Colon (tissue), 2 donors: Measurements from ENCODE around the gene LACTBL1.
"Not testable (repeated sequence)": the region's sequence is repeated elsewhere in the genome, so short reads cannot be mapped to it uniquely, and the experiment has no call there.

Source experiments
- FAIRE-seq: peaks from 2 replicates; lab custom pipeline; 2012; peaks lifted over from hg19 to GRCh38; lab: Jason Lieb, UNC
- donor health status: control.
- donor health status: control.

Gene LACTBL1

DNA sequence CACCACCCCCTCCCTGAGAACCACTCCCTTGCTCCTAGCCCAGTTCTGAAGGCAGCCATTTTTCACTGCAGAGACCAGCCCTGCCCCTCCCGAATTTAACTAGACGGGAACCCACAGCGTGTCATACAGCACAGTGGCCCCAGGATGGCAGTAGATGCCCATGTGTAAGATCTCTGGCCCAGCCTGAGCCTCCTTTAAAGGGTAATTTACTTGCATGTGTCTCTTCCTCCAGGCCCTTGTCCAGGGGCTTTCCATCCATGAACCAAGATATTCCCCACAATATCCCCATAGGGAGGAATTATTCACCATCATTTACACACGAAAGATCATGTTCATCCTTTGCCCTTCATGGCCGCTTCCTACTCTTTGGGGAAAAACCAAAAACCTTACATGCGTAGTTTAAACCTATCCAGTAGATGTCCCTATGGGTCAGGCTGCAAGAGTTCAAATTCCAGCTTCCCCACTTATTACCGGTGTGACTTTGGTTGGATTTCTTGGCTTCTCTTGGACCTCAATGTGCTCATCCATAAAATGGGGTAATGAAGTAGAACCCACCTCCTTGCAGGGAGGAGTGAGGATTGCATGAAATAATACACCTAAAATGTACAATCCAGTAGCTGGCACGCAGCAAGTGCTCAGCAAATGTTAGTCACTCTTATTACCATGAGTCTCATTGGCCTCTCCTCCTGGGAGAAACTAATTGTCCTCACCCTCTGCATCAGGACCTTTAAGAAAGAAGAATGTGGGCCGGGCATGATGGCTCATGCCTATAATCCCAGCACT lies 4.0 kb upstream of the LACTBL1 start:
- FAIRE-seq, result no peak

DNA sequence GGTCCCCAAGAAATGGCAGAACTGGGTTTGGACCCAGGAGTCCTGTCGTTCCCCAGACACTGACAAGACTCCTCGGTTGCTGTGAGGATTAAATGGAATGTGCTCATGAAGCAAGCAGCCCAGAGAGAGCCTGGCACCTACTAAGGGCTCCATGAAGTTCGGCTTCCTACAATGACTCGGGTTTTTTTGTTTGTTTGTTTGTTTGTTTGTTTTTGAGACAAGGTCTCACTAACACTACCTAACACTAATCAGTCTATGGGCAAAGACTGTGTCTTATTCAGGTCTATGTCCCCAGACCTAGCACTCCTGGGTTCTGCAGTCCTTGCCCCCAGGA lies 3.4 kb upstream of the LACTBL1 start:
- no peak for FAIRE-seq

DNA sequence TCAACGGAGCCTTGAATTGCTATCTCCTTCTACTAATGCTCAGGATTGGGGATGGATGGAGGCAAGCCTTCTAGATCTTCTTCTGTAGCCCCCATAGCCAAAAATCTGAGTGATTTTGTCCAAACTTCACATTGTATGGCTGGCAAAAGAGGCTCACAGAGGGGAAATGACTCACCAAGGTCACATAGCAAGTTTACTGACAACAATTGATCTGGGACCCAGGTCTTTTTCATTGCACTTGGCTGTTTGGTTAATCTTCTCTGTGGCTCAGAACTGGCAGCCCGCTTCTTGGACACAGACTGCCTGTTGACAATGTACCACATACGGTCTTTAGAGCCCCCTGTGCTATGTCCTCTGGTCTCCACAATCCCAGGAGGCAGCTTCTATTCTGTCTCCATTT lies 3.0 kb upstream of the LACTBL1 start:
- no peak for FAIRE-seq

DNA sequence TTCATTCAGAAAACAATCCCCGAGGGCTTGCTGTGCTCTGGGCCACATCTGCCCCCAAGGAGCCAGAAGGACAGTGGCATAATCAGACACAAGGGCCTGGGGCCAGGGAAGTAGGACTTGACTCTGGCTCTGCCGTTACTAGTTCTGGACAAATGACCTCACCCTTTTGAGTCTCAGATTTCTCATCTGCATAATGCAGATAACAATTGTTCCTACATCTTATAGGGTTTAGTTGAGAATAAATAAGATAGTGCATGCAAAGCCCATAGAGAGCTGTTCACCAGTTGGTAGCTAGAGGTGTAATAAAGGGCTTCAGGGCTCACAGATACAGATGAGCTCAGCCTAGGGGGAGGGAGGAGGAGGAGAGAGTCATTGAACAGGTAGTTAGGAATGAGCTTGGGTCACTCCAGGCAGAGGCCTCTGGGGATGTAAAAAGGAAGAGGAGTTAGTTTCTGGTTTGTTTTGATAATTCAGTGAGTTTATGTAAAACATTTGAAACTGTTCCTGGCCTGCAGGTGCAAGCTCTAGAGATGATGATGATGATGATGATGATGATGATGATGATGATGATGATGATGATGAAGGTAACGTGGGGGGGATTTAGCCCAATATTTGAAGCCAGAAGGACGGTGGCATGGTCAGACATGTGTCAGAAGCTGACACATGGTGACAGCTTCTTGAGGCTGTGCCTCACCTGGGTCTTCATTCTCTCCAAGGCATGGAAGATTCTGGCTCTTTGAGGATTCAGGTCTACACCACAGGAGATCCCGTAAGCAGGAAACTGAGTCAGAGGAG lies 858 bp downstream of the LACTBL1 start:
- FAIRE-seq, result no peak

DNA sequence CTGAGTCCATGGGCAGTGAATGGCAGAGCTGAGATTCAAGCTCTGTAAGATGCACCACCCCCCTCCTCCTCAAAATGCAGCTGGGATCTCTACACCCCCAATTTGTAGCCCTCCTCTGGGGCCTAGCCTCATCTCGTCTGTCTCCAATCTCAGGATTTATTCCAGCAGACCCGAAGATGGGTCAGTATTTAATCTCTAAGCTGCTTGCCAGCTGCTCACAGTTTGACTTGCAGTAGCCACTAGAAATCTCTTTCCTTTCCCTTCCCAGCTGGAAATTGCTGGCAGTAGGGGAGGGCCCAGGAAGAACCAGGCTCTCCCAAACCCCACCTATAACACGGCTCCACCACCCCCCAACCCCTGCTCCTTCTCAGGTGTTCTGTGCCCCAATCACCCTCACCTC lies 1.5 kb downstream of the LACTBL1 start:
- no peak for FAIRE-seq

DNA sequence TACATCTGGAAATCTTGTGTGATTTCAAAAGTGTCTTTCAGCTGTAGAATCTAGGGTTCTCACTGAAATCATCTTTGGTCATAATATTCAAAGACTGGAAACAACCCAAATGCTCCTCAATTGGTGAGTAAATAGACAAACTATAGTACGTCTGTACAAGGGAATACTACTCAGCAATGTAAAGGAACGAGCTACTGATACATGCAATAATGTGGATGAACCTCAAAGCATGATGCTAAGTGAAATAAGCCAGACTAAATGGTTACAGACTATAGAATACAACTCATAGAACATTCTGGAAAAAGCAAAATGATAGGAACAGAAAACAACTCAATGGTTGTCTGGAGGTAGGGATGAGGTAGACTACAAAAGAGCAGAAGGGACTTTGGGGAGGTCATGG lies 2.6 kb downstream of the LACTBL1 start:
- no peak for FAIRE-seq

- FAIRE-seq, result no peak
Measured at GRCh38 chr1:22969304-22969709, 3.4 kb downstream of the LACTBL1 start.

- no peak for FAIRE-seq
Measured at GRCh38 chr1:22967833-22968232, 4.8 kb downstream of the LACTBL1 start.

GRCh38 chr1:22966309-22966708 lies 6.4 kb downstream of the LACTBL1 start:
- no peak for FAIRE-seq

DNA sequence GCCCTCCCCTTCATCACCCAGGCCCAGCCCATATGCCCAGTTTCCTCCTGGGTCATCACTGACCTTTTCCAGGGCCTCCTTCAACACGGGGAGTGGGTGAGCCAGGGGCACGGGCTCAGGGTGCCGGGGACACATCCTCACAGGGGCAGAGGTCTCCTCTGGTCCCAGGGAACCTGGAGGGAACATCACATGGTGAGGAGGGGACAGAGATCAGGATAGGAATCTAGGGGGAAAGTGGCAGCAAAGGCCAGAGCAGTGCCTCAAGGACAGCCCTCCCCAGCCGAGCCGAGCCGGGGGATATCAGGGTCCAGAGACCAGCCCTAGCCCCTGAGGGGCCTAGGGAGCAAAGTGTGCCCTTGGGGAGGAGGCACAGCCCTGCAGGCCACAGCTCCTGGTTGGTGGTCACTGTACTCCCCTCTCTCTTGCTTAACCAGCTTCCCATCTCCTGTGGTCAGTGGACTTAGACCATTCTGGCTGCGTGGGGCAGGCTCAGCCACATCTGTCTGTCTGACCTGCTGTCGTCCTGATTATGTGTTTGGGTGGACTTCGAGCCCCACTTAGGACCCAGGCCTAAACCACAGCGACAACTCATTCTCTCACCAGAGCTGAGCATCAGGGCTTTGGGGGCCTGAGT lies 9.5 kb downstream of the LACTBL1 start:
- no peak for FAIRE-seq

DNA sequence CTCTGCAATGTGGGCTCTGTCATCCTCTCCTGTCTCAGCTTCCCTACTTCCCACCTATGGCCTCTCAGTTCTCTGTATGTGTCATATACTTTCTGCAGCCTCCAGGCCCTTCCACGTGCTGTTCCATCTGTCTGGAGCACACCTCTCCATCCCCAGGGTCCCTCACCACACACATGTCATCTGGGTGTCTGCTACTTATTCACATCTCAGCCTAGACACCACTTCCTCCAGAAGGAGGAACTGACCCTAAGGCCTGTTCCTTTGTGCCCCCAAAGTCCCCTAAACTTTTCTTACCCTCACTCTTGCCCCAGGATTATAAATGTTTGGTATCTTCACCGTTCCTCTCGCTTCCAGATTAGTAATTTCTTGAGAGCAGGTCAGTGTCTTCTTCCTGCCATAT lies 10.1 kb downstream of the LACTBL1 start:
- FAIRE-seq, result no peak

DNA sequence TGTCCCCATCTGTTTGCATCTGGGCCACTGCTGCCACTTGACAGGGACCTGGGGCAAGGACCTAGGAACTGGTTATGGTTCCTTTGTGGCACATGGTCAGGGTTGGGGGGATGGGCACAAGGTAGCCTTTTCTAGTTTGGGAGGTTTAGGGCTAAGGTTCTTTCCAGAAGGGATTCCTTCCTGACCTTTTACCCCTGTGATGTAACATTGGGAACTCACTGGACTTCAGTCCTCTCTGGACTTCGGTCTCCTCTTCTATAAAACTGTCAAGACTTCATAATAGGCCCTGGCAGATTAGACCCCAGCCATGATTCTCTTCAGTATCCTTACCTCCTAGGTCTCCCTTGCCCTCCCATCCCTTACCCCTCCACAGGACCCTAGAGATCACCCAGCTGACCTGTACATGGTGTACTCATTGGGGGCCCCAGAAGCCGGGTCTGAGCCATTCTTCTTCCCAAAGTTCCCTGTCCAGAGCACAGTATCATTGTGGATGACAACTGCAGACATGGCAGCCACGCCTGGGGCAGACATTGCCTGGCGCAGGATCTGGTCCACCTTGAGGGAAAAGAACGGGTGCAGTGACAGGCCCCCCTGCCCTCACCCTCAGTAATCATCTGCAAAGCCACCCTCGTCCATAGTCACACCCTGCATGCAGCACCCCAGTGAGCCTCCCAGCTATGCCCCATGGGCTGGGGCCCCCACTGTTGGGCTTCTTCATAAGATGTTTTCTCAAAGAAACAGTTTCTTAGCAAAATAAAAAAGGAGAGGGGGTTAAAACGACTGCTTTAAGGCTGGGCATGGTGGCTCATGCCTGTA lies 12.9 kb downstream of the LACTBL1 start:
- no peak for FAIRE-seq

- FAIRE-seq, result no peak
Measured at GRCh38 chr1:22958556-22958955, 14.1 kb downstream of the LACTBL1 start.

DNA sequence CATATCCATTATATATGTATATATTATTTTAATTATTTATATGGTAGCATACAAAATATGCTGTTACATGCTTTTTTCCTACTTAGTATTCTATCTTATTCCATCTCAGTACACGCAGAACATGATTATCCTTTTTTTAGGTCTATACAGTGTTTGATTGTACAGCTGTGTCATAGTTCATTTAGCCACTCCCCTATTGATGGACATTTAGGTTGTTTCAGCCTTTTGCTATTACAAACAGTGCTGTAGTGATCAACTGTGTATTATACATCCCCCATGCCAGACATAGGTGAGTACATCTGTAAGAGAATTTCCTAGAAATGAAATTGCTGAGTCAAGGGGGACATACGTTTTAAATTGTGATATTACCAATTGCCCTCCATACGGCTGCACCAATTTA lies 15.6 kb downstream of the LACTBL1 start:
- FAIRE-seq, result no peak

GRCh38 chr1:22955146-22955545 lies 17.5 kb downstream of the LACTBL1 start:
- no peak for FAIRE-seq

- FAIRE-seq, result no peak
Measured at GRCh38 chr1:22953740-22954141, 18.9 kb downstream of the LACTBL1 start.

- FAIRE-seq, result no peak
Measured at GRCh38 chr1:22953057-22953739, 19.5 kb downstream of the LACTBL1 start.

DNA sequence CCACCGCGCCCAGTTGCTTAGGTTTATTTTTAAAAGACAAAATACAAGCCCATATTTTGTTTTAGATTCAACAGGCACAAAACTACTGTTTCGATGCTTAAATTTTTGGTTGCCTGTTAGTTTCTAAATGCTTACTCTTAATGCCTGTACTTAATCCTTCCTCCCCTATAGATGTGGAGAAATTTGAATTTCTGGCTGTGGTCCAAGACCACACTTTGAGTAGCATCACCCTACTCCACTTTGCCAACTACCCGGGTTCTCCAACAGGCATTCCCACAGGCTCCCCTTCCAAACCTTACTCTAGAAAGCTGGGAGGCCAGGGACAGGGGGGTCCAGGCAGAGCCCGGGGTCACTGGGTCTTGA lies 20.0 kb downstream of the LACTBL1 start:
- no peak for FAIRE-seq

- no peak for FAIRE-seq
Measured at GRCh38 chr1:22951796-22952195, 20.9 kb downstream of the LACTBL1 start.

DNA sequence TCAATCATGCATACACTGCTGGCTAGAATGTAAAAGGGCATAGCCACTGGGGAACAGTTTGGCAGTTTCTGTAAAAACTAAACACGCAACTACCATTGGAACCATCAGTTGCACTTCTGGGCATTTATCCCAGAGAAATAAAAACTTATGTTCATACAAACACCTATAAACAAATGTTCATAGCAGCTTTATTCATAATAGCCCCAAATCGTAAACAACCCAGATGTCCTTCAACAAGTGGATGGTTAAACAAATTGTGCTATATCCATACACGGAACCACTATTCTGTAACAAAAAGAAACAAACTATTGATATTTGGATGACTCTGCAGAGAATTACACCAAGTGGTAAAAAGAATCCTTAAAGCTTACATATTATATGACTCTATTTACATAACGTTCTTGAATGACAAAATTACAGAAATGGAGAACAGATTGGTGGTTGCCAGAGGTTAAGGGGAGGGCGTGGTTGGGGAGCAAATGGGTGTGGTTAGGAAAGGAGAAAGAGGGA lies 22.8 kb downstream of the LACTBL1 start:
- no peak for FAIRE-seq

DNA sequence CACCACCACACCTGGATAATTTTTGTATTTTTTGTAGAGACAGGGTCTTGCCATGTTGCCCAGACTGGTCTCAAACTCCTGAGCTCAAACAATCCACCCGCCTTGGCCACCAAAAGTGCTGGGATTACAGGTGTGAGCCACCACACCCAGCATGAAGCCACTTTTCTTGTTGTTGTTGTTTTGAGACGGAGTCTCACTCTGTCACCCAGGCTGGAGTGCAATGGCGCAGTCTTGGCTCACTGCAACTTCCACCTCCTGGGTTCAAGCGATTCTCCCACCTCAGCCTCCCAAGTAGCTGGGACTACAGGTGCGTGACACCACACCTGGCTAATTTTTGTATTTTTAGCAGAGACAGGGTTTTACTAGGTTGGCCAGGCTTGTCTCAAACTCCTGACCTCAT lies 27.5 kb downstream of the LACTBL1 start:
- not testable (repeated sequence) for FAIRE-seq
